ENCODE results near the gene ANKRD10.

- TF ChIP-seq POLR2A (IDR thresholded peaks at IDR 0.05) = no peak
- TF ChIP-seq, protein P1, sequence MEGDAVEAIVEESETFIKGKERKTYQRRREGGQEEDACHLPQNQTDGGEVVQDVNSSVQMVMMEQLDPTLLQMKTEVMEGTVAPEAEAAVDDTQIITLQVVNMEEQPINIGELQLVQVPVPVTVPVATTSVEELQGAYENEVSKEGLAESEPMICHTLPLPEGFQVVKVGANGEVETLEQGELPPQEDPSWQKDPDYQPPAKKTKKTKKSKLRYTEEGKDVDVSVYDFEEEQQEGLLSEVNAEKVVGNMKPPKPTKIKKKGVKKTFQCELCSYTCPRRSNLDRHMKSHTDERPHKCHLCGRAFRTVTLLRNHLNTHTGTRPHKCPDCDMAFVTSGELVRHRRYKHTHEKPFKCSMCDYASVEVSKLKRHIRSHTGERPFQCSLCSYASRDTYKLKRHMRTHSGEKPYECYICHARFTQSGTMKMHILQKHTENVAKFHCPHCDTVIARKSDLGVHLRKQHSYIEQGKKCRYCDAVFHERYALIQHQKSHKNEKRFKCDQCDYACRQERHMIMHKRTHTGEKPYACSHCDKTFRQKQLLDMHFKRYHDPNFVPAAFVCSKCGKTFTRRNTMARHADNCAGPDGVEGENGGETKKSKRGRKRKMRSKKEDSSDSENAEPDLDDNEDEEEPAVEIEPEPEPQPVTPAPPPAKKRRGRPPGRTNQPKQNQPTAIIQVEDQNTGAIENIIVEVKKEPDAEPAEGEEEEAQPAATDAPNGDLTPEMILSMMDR (IDR thresholded peaks at IDR 0.05) = no peak
Observed at GRCh38 chr13:110914081-110914330, 863 bp downstream of the ANKRD10 start.
